Neural progenitor cell (in vitro differentiated cells): ENCODE results near the gene SCGB1C2. TPM values are rescaled to one million over a fixed set of nuclear protein-coding genes. Genes with fewer than 3 reads are reported as not detected.

Experiments
- DNase-seq: peaks from one replicate; pipeline ENCODE4 v3.0.0-alpha.2; 2016; ENCODE audit warnings: low spot score
- H2AFZ ChIP-seq: fragments of 200-600 bp; sonication (generic); replicated peaks from 2 replicates; pipeline ENCODE4 v1.6.1; 2016; ENCODE audit warnings: antibody characterized with exemption
- H3F3A ChIP-seq: fragments of 200-600 bp; sonication (generic); 2 replicates; pipeline ENCODE4 v1.6.1; 2016; ENCODE audit warnings: antibody characterized with exemption, low read depth
- H3K27ac ChIP-seq: fragments of 200-600 bp; sonication (generic); 2 replicates; pipeline ENCODE4 v1.5.1; 2016; ENCODE audit warnings: mild to moderate bottlenecking
- H3K27me3 ChIP-seq: fragments of 200-600 bp; sonication (generic); 2 replicates; pipeline ENCODE4 v1.6.1; 2016; ENCODE audit warnings: mild to moderate bottlenecking, moderate library complexity
- H3K36me3 ChIP-seq: fragments of 200-600 bp; sonication (generic); 2 replicates; pipeline ENCODE4 v1.5.1; 2016
- H3K4me1 ChIP-seq: fragments of 200-600 bp; sonication (generic); 2 replicates; pipeline ENCODE4 v1.6.1; 2016; ENCODE audit warnings: mixed run types
- H3K4me2 ChIP-seq: fragments of 200-600 bp; sonication (generic); 2 replicates; pipeline ENCODE4 v1.6.1; 2016
- H3K4me3 ChIP-seq: fragments of 200-600 bp; sonication (generic); 2 replicates; pipeline ENCODE4 v1.5.1; 2016
- H3K79me2 ChIP-seq: fragments of 200-600 bp; sonication (generic); 2 replicates; pipeline ENCODE4 v1.6.1; 2016; ENCODE audit warnings: low read depth
- H3K9ac ChIP-seq: fragments of 200-600 bp; sonication (generic); 2 replicates; pipeline ENCODE4 v1.6.1; 2016
- H3K9me3 ChIP-seq: fragments of 200-600 bp; sonication (generic); 2 replicates; pipeline ENCODE4 v1.5.1; 2016; ENCODE audit warnings: low read depth
- H4K20me1 ChIP-seq: fragments of 200-600 bp; sonication (generic); 2 replicates; pipeline ENCODE4 v1.6.1; 2016; ENCODE audit warnings: low read depth
- H3K27ac Mint-ChIP-seq: 3 replicates; pipeline ENCODE4 v1.8.0; 2021; ENCODE audit warnings: mixed read lengths
- H3K27me3 Mint-ChIP-seq: 2 replicates; pipeline ENCODE4 v1.8.0; 2022; ENCODE audit warnings: low read depth, mild to moderate bottlenecking, inconsistent platforms, moderate library complexity, mixed read lengths; ENCODE audit not compliant: insufficient read depth
- H3K36me3 Mint-ChIP-seq: 3 replicates; pipeline ENCODE4 v1.8.0; 2021; ENCODE audit warnings: mixed read lengths
- H3K4me1 Mint-ChIP-seq: 3 replicates; pipeline ENCODE4 v1.8.0; 2021; ENCODE audit warnings: mixed read lengths
- H3K4me3 Mint-ChIP-seq: 3 replicates; pipeline ENCODE4 v1.8.0; 2021; ENCODE audit warnings: mild to moderate bottlenecking, moderate library complexity, mixed read lengths
- H3K9me3 Mint-ChIP-seq: 3 replicates; pipeline ENCODE4 v1.8.0; 2020; ENCODE audit warnings: mixed read lengths
- EZH2 ChIP-seq: fragments of 200-600 bp; sonication (generic); IDR thresholded peaks from 2 replicates; pipeline ENCODE4 v1.6.1; 2017; ENCODE audit warnings: antibody characterized with exemption, mild to moderate bottlenecking, moderate library complexity
- EZH2phosphoT487 ChIP-seq: fragments of 200-600 bp; sonication (generic); IDR thresholded peaks from 2 replicates; pipeline ENCODE4 v1.6.1; 2017; ENCODE audit warnings: antibody characterized with exemption
- total RNA-seq: library from RNA; depleted of rRNA; stranded (reverse); fragments of >200 nt; gene quantifications from 2 replicates; pipeline ENCODE4 v1.2.3, GENCODE V29; 2015; ENCODE audit warnings: low replicate concordance
- TF ChIP-seq, protein P1 (sequence below): fragments of 200-600 bp; sonication (generic); IDR thresholded peaks from 2 replicates; pipeline ENCODE4 v1.5.1; 2017; ENCODE audit warnings: antibody characterized with exemption, mild to moderate bottlenecking

SCGB1C2 gene
- total RNA-seq, 1 donor from 2014 or later: not detected

DNA sequence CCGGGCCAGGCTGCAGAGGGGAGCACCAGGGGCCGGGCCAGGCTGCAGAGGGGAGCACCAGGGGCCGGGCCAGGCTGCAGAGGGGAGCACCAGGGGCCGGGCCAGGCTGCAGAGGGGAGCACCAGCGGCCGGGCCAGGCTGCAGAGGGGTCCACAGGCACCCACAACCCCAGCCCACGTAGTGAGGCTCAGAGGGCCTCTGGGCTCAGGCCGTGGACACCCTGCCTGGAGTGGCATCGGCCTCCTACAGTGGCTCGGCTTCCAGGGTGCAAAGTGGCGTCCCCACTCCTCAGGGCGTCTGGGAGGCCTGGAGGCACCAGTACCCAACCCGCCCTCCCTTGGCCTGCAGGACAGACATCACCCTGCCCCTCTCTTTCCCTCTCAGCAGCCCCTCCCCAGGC, 34.5 kb downstream of the SCGB1C2 start:
- no peak for TF ChIP-seq EZH2phosphoT487
- TF ChIP-seq, protein P1, sequence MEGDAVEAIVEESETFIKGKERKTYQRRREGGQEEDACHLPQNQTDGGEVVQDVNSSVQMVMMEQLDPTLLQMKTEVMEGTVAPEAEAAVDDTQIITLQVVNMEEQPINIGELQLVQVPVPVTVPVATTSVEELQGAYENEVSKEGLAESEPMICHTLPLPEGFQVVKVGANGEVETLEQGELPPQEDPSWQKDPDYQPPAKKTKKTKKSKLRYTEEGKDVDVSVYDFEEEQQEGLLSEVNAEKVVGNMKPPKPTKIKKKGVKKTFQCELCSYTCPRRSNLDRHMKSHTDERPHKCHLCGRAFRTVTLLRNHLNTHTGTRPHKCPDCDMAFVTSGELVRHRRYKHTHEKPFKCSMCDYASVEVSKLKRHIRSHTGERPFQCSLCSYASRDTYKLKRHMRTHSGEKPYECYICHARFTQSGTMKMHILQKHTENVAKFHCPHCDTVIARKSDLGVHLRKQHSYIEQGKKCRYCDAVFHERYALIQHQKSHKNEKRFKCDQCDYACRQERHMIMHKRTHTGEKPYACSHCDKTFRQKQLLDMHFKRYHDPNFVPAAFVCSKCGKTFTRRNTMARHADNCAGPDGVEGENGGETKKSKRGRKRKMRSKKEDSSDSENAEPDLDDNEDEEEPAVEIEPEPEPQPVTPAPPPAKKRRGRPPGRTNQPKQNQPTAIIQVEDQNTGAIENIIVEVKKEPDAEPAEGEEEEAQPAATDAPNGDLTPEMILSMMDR: no peak
- TF ChIP-seq EZH2: no peak
- no peaks in the 10 kb centered on the region for H3K36me3 Mint-ChIP-seq
- H2AFZ ChIP-seq: no peak overlapping the region

DNA sequence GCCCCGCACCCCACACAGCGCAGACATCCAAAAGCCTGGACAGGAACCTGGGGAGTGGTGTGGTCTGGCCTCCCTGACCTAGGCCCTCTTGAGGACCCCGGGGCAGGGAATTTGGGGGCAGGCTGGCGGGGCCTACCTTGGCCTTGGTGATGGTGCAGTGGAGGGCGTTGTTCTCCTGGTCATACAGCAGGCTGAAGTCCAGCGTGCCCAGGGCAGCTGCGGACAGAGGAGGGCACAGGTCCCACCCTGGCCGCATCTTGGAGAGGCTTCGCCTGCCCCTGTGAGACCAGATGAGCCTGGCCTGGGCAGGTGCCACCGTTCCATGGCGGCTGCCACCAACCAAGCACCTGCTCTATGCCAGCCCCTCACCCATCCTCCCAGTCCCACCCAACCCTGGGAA, 35.0 kb downstream of the SCGB1C2 start:
- Histone ChIP-seq H3K4me1 (no peaks in the 10 kb centered on the region), H3K9me3 (no peaks in the 10 kb centered on the region), H3K4me3 (no peak overlapping the region), H3K9ac (no peak overlapping the region), H3K27ac (no peak overlapping the region), H3K36me3 (no peaks in the 10 kb centered on the region), H3K27me3 (peaks cover 9% of the 10 kb centered on the region), H4K20me1 (no peaks in the 10 kb centered on the region), H2AFZ (no peak overlapping the region), H3K4me2 (no peak overlapping the region), H3F3A (no peaks in the 10 kb centered on the region), H3K79me2 (no peaks in the 10 kb centered on the region)
- peaks cover 2% of the 10 kb centered on the region for H3K4me1 Mint-ChIP-seq
- no peak overlapping the region for H3K4me3 Mint-ChIP-seq
- DNase-seq: no peak
- H3K27ac Mint-ChIP-seq: peak overlapping the region; percentile 50
- peaks cover 4% of the 10 kb centered on the region for H3K9me3 Mint-ChIP-seq
- peaks cover 10% of the 10 kb centered on the region for H3K27me3 Mint-ChIP-seq
- no peaks in the 10 kb centered on the region for H3K36me3 Mint-ChIP-seq
- TF ChIP-seq, protein P1: no peak
- no peak for TF ChIP-seq EZH2phosphoT487
- no peak for TF ChIP-seq EZH2

More for the DNA sequence above, 34.5 kb downstream of the SCGB1C2 start:
- peaks cover 2% of the 10 kb centered on the region for H3K4me1 Mint-ChIP-seq
- Histone ChIP-seq H3K4me2 (no peak overlapping the region), H3K27me3 (peaks cover 4% of the 10 kb centered on the region), H3K4me1 (no peaks in the 10 kb centered on the region), H3K9ac (no peak overlapping the region), H3F3A (no peaks in the 10 kb centered on the region), H3K79me2 (no peaks in the 10 kb centered on the region), H3K36me3 (no peaks in the 10 kb centered on the region), H4K20me1 (no peaks in the 10 kb centered on the region), H3K27ac (no peak overlapping the region), H3K9me3 (no peaks in the 10 kb centered on the region), H3K4me3 (no peak overlapping the region)
- H3K27ac Mint-ChIP-seq: no peak overlapping the region
- H3K9me3 Mint-ChIP-seq: peaks cover 4% of the 10 kb centered on the region
- peaks cover 10% of the 10 kb centered on the region for H3K27me3 Mint-ChIP-seq
- no peak for DNase-seq
- H3K4me3 Mint-ChIP-seq: no peak overlapping the region

DNA sequence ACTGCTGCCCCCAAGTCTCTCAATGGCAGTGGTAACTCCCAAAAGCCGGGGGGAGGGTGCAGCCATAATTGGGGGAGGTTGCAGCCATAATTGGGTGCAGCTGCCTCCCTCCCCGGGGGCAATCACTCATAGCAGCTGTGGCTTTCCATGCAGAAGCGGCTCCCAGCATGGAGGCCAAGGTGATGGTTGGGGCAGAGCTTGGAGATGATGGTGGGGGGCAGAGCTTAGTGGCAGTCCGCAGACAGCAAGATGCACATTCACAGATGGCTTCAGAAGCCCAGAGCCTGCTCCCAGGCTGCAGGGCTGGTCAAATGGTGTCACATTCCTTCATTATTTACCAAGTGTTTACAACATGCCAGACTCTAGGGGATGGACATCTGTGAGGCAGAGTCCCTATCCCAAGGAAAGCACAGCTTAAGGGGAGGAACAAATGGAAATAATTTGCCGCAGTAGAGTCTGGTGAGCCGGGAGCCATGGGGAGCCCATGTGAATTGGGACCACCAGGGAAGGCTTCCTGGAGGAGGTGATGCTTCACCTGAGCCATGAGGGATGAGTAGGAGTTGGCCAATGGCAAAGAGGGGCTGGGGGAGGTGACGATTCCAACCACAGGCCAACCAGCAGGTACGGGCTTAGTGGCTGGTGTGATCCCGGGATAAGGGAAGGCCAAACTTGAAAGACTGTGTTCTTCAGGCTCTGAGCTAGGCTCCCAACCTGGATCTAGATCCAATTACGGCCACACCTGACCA, 36.0 kb downstream of the SCGB1C2 start:
- Histone ChIP-seq H2AFZ (no peak overlapping the region), H3K4me3 (no peak overlapping the region), H3K79me2 (no peaks in the 10 kb centered on the region), H3K9me3 (no peaks in the 10 kb centered on the region), H3K4me1 (no peaks in the 10 kb centered on the region), H3K27ac (no peak overlapping the region), H3K9ac (no peak overlapping the region), H3K36me3 (no peaks in the 10 kb centered on the region), H3K4me2 (no peak overlapping the region), H4K20me1 (no peaks in the 10 kb centered on the region), H3F3A (no peaks in the 10 kb centered on the region), H3K27me3 (peaks cover 18% of the 10 kb centered on the region)
- H3K27me3 Mint-ChIP-seq: peaks cover 17% of the 10 kb centered on the region
- H3K4me1 Mint-ChIP-seq: peaks cover 6% of the 10 kb centered on the region
- TF ChIP-seq EZH2phosphoT487: no peak
- no peak for TF ChIP-seq EZH2
- TF ChIP-seq, protein P1: no peak
- peaks cover 4% of the 10 kb centered on the region for H3K9me3 Mint-ChIP-seq
- DNase-seq: no peak
- no peak overlapping the region for H3K4me3 Mint-ChIP-seq
- H3K36me3 Mint-ChIP-seq: no peaks in the 10 kb centered on the region
- no peak overlapping the region for H3K27ac Mint-ChIP-seq
